ENCODE data around the gene FBXO4.

FBXO4 gene, protein sequence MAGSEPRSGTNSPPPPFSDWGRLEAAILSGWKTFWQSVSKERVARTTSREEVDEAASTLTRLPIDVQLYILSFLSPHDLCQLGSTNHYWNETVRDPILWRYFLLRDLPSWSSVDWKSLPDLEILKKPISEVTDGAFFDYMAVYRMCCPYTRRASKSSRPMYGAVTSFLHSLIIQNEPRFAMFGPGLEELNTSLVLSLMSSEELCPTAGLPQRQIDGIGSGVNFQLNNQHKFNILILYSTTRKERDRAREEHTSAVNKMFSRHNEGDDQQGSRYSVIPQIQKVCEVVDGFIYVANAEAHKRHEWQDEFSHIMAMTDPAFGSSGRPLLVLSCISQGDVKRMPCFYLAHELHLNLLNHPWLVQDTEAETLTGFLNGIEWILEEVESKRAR

GRCh38 chr5:41924872-41925554 lies at the start of gene FBXO4:
Gene FBXO4 (plus strand): TSS chr5:41925281. CDS start chr5:41925310, 29 bp downstream.
- Histone ChIP-seq H3K9ac (ENCODE audit: insufficient read length, low read depth) (peak within 1 kb of the TSS; percentile 80), H3K27me3 (ENCODE audit: insufficient read depth, insufficient read length) (no peaks in the 10 kb centered on the region), H3K4me3 (ENCODE audit: insufficient read length, low read depth) (peak within 1 kb of the TSS; percentile 54), H3K4me1 (ENCODE audit: insufficient read depth, insufficient read length) (peaks cover 2% of the 10 kb centered on the region), H3K9me3 (ENCODE audit: insufficient read depth, low read length) (no peaks in the 10 kb centered on the region), H3K36me3 (ENCODE audit: insufficient read depth, insufficient read length, low read length) (peaks cover 3% of the 10 kb centered on the region)
- TF ChIP-seq SUZ12 (IDR thresholded peaks at IDR 0.05; ENCODE audit: extremely low read depth, insufficient read depth, insufficient read length) (no peak), ZNF274 (IDR thresholded peaks at IDR 0.05; ENCODE audit: low read depth, low read length) (no peak), YY1 (IDR thresholded peaks at IDR 0.05; ENCODE audit: insufficient read depth, insufficient read length) (no peak)
- DNase-seq (ENCODE audit: low read depth, low spot score): no peak

DNA sequence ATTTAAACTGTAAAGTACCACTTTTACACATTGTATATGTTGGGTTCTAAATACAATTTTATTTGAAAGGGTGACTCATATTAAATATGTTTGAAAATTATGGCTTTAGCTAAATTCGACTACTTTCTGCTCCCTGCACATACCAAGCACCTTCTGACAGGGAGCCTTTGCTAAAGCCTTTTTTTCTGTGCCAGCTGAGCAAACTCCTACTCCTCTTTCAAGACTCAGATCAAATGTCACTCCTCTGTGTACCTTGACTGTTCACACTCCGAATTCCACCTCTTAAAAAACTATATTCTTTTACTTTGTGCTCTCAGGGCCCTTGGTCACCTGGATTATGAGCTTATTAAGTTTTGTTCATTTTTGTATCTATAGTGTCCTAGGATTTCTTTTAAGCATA lies 48.4 kb upstream of the FBXO4 start:
- no peaks in the 10 kb centered on the region for H3K4me1 ChIP-seq (ENCODE audit: insufficient read depth, insufficient read length)
- no peak overlapping the region for H3K4me3 ChIP-seq (ENCODE audit: insufficient read length, low read depth)
- TF ChIP-seq YY1 (IDR thresholded peaks at IDR 0.05; ENCODE audit: insufficient read depth, insufficient read length) (no peak), ZNF274 (IDR thresholded peaks at IDR 0.05; ENCODE audit: low read depth, low read length) (no peak), SUZ12 (IDR thresholded peaks at IDR 0.05; ENCODE audit: extremely low read depth, insufficient read depth, insufficient read length) (no peak)
- no peak for DNase-seq (ENCODE audit: low read depth, low spot score)
- peaks cover 4% of the 10 kb centered on the region for H3K27me3 ChIP-seq (ENCODE audit: insufficient read depth, insufficient read length)
- no peaks in the 10 kb centered on the region; the same call in none of the 2 replicates for H3K9me3 ChIP-seq (ENCODE audit: insufficient read depth, low read length)
- H3K9ac ChIP-seq (ENCODE audit: insufficient read length, low read depth): no peak overlapping the region
- no peaks in the 10 kb centered on the region for H3K36me3 ChIP-seq (ENCODE audit: insufficient read depth, insufficient read length, low read length)

DNA sequence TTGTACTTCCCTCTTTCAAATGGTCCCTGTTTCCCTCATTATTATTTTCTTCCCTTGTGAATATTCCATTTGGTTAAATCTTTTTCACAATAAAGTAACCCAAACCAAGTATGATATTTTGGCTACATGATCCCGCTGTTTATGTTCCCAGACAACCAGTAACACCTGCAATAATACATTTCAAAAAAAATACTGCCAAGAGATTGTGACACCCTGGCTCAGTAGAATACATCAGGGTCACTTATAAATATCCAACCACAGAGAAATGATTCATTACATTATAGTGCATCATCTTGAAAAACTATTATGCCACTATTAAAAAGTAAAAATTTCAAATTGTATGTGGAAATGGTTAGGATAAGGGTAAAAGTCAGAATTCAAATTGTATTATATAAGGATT lies 47.7 kb upstream of the FBXO4 start:
- no peak for TF ChIP-seq ZNF274 (IDR thresholded peaks at IDR 0.05; ENCODE audit: low read depth, low read length)
- TF ChIP-seq SUZ12 (IDR thresholded peaks at IDR 0.05; ENCODE audit: extremely low read depth, insufficient read depth, insufficient read length): no peak
- TF ChIP-seq YY1 (IDR thresholded peaks at IDR 0.05; ENCODE audit: insufficient read depth, insufficient read length): no peak

GRCh38 chr5:41878173-41878572 lies 46.9 kb upstream of the FBXO4 start:
- Histone ChIP-seq H3K4me1 (ENCODE audit: insufficient read depth, insufficient read length) (no peaks in the 10 kb centered on the region), H3K36me3 (ENCODE audit: insufficient read depth, insufficient read length, low read length) (no peaks in the 10 kb centered on the region), H3K27me3 (ENCODE audit: insufficient read depth, insufficient read length) (no peaks in the 10 kb centered on the region), H3K9ac (ENCODE audit: insufficient read length, low read depth) (no peak overlapping the region), H3K4me3 (ENCODE audit: insufficient read length, low read depth) (no peak overlapping the region), H3K9me3 (ENCODE audit: insufficient read depth, low read length) (no peaks in the 10 kb centered on the region; the same call in none of the 2 replicates)
- TF ChIP-seq ZNF274 (IDR thresholded peaks at IDR 0.05; ENCODE audit: low read depth, low read length) (no peak), SUZ12 (IDR thresholded peaks at IDR 0.05; ENCODE audit: extremely low read depth, insufficient read depth, insufficient read length) (no peak), YY1 (IDR thresholded peaks at IDR 0.05; ENCODE audit: insufficient read depth, insufficient read length) (no peak)
- DNase-seq (ENCODE audit: low read depth, low spot score): no peak

More for the DNA sequence above, 47.7 kb upstream of the FBXO4 start:
- no peaks in the 10 kb centered on the region; the same call in none of the 2 replicates for H3K9me3 ChIP-seq (ENCODE audit: insufficient read depth, low read length)
- no peak overlapping the region for H3K9ac ChIP-seq (ENCODE audit: insufficient read length, low read depth)
- H3K4me3 ChIP-seq (ENCODE audit: insufficient read length, low read depth): no peak overlapping the region
- H3K4me1 ChIP-seq (ENCODE audit: insufficient read depth, insufficient read length): no peaks in the 10 kb centered on the region
- DNase-seq (ENCODE audit: low read depth, low spot score): no peak
- no peaks in the 10 kb centered on the region for H3K27me3 ChIP-seq (ENCODE audit: insufficient read depth, insufficient read length)
- no peaks in the 10 kb centered on the region for H3K36me3 ChIP-seq (ENCODE audit: insufficient read depth, insufficient read length, low read length)

DNA sequence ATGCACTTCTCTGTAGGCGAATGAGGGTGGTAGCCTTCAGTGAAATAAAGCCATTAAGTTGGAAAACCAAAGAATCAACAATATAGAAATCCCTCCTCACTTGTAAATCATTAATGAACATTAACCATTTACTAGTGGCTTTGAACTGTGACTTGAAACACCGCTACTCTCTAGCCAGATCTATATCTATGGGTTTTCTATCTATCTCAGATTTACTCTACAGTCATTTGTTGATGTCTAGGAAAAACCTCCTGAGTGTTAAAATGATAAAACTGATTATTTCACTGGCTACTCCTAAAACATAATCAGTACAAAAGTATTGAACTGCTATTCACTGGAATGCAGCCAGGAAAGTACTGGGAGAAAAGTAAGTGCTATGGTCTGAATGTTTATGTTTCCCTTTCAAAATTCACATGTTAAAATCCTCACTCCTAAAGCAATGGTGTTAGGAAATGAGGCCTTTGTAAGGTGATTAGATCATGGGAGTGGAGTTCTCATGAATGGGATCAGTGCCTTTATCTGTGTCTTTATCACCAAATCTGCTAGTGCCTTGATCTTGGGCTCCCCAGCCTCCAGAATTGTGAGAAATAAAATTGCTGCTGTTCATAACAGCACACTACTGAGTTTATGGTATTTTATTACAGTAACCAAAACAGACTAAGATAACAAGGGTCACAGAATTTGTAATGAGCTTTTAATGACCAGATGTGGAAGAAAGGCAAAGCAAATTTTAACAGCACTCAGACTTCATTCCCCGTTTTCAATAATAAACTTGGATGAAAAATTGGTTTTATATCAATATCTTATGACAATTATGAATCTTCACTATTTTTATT lies 46.2 kb upstream of the FBXO4 start:
- H3K4me1 ChIP-seq (ENCODE audit: insufficient read depth, insufficient read length): no peaks in the 10 kb centered on the region
- H3K27me3 ChIP-seq (ENCODE audit: insufficient read depth, insufficient read length): no peaks in the 10 kb centered on the region
- no peaks in the 10 kb centered on the region; the same call in none of the 2 replicates for H3K9me3 ChIP-seq (ENCODE audit: insufficient read depth, low read length)
- H3K36me3 ChIP-seq (ENCODE audit: insufficient read depth, insufficient read length, low read length): no peaks in the 10 kb centered on the region
- no peak overlapping the region for H3K4me3 ChIP-seq (ENCODE audit: insufficient read length, low read depth)
- TF ChIP-seq YY1 (IDR thresholded peaks at IDR 0.05; ENCODE audit: insufficient read depth, insufficient read length): no peak
- no peak for TF ChIP-seq SUZ12 (IDR thresholded peaks at IDR 0.05; ENCODE audit: extremely low read depth, insufficient read depth, insufficient read length)
- no peak for TF ChIP-seq ZNF274 (IDR thresholded peaks at IDR 0.05; ENCODE audit: low read depth, low read length)
- no peak for DNase-seq (ENCODE audit: low read depth, low spot score)
- H3K9ac ChIP-seq (ENCODE audit: insufficient read length, low read depth): no peak overlapping the region

DNA sequence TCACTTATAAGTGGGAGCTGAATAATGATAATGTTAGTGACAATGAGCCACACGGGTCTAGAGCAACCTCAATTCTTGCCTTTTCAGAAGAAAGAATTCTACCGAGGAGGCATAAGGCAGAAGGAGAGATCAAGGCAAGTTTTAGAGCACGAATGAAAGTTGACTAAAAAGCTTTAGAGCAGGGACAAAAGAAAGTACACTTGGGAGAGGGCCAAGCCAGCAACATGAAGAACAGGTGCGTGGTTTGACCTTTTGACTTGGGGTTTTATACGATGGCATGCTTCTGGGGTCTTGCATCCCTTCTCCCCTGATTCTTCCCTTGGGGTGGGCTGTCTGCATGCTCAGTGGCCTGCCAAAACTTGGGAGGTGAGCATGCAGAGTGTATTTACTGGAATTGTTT lies 42.3 kb upstream of the FBXO4 start:
- DNase-seq (ENCODE audit: low read depth, low spot score): no peak
- TF ChIP-seq SUZ12 (IDR thresholded peaks at IDR 0.05; ENCODE audit: extremely low read depth, insufficient read depth, insufficient read length) (no peak), ZNF274 (IDR thresholded peaks at IDR 0.05; ENCODE audit: low read depth, low read length) (no peak), YY1 (IDR thresholded peaks at IDR 0.05; ENCODE audit: insufficient read depth, insufficient read length) (no peak)
- H3K4me1 ChIP-seq (ENCODE audit: insufficient read depth, insufficient read length): no peaks in the 10 kb centered on the region

More for the DNA sequence above, 42.3 kb upstream of the FBXO4 start:
- no peak overlapping the region for H3K9ac ChIP-seq (ENCODE audit: insufficient read length, low read depth)
- H3K36me3 ChIP-seq (ENCODE audit: insufficient read depth, insufficient read length, low read length): no peaks in the 10 kb centered on the region
- H3K9me3 ChIP-seq (ENCODE audit: insufficient read depth, low read length): peaks cover 10% of the 10 kb centered on the region
- H3K4me3 ChIP-seq (ENCODE audit: insufficient read length, low read depth): no peak overlapping the region
- H3K27me3 ChIP-seq (ENCODE audit: insufficient read depth, insufficient read length): no peaks in the 10 kb centered on the region

Data from NT2/D1 (cell line).